Dendritic cell treated with granulocyte-macrophage colony-stimulating factor and Interleukin-4, amounts not matched to agents 40 ng/mL and 50 ng/mL, for 4 days (primary cell): ENCODE data around the gene MGAT4D.
"Not testable (repeated sequence)": the region's sequence is repeated elsewhere in the genome, so short reads cannot be mapped to it uniquely, and the experiment has no call there.

Source experiments
- H3K27ac Mint-ChIP-seq: one replicate; pipeline ENCODE4 v1.8.0; 2022; ENCODE audit warnings: mild to moderate bottlenecking, mixed read lengths
- H3K27me3 Mint-ChIP-seq: one replicate; pipeline ENCODE4 v1.8.0; 2022; ENCODE audit warnings: mild to moderate bottlenecking, mixed read lengths
- H3K36me3 Mint-ChIP-seq: one replicate; pipeline ENCODE4 v1.8.0; 2022; ENCODE audit warnings: low read depth, mixed read lengths
- H3K4me1 Mint-ChIP-seq: one replicate; pipeline ENCODE4 v1.8.0; 2022; ENCODE audit warnings: low read depth, mixed read lengths
- H3K4me3 Mint-ChIP-seq: one replicate; pipeline ENCODE4 v1.8.0; 2022; ENCODE audit warnings: mild to moderate bottlenecking, moderate library complexity, mixed read lengths
- H3K9me3 Mint-ChIP-seq: one replicate; pipeline ENCODE4 v1.8.0; 2022; ENCODE audit warnings: mixed read lengths
- intact Hi-C: fragments of 100-400 bp; cut with micrococcal nuclease; formaldehyde crosslinking; loops from one replicate; pipeline ENCODE4 v1.15.0; 2022

Gene MGAT4D

DNA sequence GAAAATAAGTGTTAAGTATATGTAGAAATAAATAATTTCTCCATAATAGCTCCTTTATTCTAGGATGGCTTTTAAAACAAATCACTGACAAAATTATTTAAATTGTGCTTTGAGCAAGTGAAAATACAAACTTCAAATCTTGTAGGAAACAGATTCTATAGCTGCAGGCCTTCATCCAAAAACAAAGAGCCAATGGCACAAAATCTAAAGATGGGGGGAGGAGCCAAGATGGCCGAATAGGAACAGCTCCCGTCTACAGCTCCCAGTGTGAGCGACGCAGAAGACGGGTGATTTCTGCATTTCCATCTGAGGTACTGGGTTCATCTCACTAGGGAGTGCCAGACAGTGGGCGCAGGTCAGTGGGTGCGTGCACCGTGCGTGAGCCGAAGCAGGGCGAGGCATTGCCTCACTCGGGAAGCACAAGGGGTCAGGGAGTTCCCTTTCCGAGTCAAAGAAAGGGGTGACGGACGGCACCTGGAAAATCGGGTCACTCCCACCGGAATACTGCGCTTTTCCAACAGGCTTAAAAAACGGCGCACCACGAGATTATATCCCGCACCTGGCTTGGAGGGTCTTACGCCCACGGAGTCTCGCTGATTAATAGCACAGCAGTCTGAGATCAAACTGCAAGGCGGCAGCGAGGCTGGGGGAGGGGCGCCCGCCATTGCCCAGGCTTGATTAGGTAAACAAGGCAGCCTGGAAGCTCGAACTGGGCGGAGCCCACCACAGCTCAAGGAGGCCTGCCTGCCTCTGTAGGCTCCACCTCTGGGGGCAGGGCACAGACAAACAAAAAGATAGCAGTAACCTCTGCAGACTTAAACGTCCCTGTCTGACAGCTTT is 84.7 kb downstream of the MGAT4D start:
- H3K9me3 Mint-ChIP-seq, H3K27me3 Mint-ChIP-seq, H3K27ac Mint-ChIP-seq, intact Hi-C loops, H3K4me3 Mint-ChIP-seq, H3K4me1 Mint-ChIP-seq, H3K36me3 Mint-ChIP-seq: not testable (repeated sequence)

- Mint-ChIP-seq H3K4me1 (no peaks in the 10 kb centered on the region), H3K9me3 (no peaks in the 10 kb centered on the region), H3K27me3 (no peaks in the 10 kb centered on the region), H3K4me3 (no peak overlapping the region), H3K27ac (no peak overlapping the region), H3K36me3 (no peaks in the 10 kb centered on the region)
- intact Hi-C loops = no loop called here
These were observed 89.1 kb downstream of the MGAT4D start for GRCh38 chr4:140408974-140409373.

DNA sequence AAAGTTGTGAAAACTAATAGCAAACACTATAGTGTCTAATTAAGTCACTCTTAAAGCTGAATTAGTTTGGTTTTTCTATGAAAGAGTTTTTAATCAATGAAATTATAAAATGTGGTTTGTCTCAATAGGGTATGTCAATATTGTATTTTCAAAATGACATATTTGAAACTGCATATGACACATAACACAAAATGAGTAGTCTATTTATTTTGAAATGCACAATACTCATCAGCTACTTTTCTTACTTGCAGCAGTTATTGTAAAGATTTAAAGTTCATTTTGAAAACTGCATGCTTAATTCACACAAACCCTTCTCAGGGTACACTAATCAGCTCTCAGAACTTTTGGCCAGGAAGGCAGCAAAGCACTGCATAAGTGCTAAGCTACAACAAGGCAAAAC is 91.8 kb downstream of the MGAT4D start:
- no peaks in the 10 kb centered on the region for H3K4me1 Mint-ChIP-seq
- intact Hi-C loops = no loop called here
- no peak overlapping the region for H3K4me3 Mint-ChIP-seq
- H3K9me3 Mint-ChIP-seq = no peaks in the 10 kb centered on the region
- H3K27ac Mint-ChIP-seq = no peak overlapping the region
- no peaks in the 10 kb centered on the region for H3K36me3 Mint-ChIP-seq
- no peaks in the 10 kb centered on the region for H3K27me3 Mint-ChIP-seq

DNA sequence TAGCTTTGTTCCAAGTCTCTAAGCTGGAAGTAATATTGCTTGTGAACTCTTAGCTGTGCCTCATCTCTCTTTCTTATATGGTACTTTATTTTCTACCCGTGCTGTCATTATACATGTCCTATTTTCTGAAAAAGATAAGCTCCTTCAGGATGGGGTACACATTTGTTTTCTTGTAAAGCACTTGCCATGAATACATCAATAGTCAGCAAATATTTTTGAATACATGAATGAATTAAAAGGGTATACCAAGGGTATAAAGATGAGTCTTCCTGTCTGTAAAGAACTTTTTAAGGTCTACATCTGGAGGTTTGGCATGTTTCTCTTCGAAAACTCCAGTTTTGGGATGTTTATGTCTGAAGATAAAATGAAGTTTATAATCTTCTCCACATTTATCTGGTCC is 98.0 kb downstream of the MGAT4D start:
- Mint-ChIP-seq H3K4me3 (no peak overlapping the region), H3K36me3 (no peaks in the 10 kb centered on the region), H3K9me3 (no peaks in the 10 kb centered on the region), H3K27me3 (no peaks in the 10 kb centered on the region), H3K27ac (no peak overlapping the region), H3K4me1 (no peaks in the 10 kb centered on the region)
- intact Hi-C loops = no loop called here

- Mint-ChIP-seq H3K4me3 (no peak overlapping the region), H3K9me3 (no peaks in the 10 kb centered on the region), H3K27ac (no peak overlapping the region), H3K4me1 (no peaks in the 10 kb centered on the region), H3K36me3 (no peaks in the 10 kb centered on the region), H3K27me3 (no peaks in the 10 kb centered on the region)
- intact Hi-C loops = no loop called here
These were observed 102.4 kb downstream of the MGAT4D start for GRCh38 chr4:140395668-140396067.
